ENCODE measurements around the gene KCP.
"Not testable (repeated sequence)": the region's sequence is repeated elsewhere in the genome, so short reads cannot be mapped to it uniquely, and the experiment has no call there.

KCP gene

DNA sequence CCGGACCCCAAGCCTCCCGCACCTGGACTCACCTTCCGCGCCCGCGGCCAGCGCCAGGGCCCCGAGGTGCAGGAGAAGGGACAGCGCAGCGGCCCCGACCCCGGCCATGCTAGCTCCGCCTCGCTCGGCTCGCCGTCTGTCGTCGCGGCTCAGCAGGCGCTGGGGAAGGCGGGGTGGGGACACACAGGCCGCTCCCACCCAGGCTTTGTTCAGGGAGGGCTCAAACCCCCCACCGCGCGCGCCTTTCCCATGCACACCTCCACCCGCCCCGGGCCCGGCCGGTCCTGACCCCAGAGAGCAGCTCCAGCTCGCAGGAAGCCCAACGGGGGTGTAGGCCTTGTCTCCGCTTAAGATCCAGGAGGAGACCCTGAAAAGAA, at the start of gene KCP:
Gene KCP (minus strand): TSS at position 141 of the 377 bp plus-strand sequence. CDS start 33 bp downstream, at position 108.
- no peak for DNase-seq (ENCODE audit: low read depth)

DNA sequence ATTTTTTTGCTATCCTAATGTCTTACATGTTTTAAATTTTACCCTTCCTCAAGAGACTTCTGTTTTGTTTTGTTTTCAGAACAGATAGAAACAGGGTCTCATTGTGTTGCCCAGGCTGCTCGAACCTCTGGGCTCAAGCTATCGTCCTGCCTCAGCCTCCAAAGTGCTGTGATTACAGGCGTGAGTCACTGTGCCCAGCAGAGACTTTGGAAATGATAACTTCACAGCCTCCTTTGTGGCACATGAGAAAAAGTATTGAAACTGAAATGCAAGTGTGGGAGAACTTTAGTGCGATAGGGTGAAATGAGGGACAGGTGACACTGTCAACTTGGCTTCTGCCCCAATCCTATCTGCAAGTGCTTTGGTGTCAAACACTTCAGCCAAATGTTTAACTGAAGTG, 48.8 kb upstream of the KCP start:
- DNase-seq (ENCODE audit: low read depth): no peak

DNA sequence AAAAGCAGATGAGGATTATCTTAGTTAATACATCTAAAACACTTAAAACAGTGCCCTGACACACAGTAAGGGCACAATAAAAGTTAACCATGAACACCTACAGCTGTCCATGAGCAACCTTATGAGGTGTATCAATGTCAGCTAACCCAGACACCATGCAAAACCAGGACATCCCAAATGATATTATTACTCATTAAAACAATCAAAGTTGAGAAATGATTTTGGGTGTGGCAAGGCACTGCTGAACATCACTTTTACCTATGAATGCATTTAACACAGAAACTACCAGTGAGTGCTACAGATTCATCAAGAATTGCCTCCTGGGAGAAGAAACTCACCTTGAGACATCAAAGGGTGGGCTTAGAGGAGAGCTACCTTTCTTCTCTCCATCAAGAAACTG, 45.5 kb upstream of the KCP start:
- DNase-seq (ENCODE audit: low read depth): no peak

DNA sequence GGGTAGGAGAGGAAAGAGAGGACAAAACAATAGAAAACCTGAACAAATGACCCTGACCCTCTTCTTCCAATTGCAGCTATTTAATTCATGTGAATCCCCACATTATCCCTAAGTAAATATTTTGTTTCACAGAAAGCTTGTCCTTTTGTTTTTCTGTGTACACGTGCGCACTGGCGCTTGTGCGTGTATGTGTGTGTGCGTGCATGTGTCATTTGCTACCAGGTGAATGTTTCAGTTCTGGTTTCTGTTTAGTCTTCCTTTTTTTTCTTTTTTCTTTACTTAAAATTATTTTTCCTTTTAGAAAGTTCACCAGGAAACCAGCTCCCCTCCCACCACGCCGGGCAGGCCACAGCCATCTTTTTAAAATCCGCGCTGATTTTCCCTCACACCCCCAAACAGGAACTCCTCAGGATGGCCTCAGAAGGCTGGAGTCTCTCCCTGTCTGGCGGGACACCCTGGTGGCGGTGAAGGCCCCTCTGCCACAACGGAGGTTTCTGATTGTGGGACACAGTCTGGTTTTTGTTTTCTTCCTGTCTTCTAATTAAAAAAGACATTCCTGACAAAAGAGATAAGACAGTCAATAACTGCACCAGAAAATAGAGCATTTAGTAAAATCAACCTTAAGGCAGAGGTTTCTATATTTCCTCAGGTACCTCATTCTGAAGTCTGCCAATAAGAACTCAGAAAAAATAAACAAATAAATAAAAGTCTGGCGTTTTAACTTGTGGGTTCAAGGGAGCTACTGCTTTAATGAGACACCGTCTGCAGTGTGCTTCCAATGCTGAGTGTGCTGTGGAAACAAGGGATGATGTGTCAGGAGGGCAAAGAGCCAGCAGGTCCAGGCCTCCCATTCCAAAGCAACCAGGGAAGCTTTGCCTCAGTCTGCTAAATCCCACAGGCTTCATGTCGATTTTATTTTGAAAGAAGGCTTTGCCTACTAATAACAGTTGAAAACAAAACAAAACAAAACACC, 44.6 kb upstream of the KCP start:
- DNase-seq (ENCODE audit: low read depth): no peak

DNA sequence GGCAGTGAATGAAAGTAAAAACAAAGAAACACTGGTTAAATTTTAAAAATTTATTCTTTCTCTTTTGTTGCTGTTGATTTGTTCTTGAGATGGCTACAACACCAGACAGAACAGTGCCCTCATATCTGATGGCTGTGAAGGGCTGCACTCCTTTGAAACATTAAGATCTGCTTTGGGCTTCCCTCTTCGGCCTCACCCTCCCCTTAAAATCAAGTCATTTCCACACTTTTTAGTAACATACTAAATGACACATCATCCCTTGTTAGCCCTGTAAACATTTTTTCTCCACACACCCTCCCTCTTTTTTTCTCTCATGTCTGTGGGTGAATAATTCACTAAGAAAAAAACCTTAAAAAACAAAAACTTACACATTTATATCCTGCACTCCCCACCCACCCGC, 43.6 kb upstream of the KCP start:
- DNase-seq (ENCODE audit: low read depth): no peak

DNA sequence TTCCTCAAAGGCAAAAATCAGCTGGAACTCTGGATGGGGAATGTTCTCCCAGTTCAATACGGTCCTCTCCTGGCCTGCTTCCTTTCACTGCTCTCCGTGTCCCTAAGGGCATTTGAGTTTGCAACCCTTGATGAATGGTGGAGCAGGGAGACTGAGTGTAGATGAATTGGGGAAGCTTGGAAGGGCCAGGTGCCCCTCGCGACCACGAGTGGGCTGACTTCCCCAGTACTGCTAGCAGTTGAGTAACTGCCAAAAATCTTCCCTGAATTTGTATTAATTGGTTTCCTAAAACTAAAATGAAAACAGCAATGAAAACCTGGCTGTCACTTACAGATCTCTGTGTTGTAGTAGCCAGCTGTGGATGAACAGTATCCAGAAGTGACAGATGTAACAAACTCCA, 40.8 kb upstream of the KCP start:
- no peak for DNase-seq (ENCODE audit: low read depth)

DNA sequence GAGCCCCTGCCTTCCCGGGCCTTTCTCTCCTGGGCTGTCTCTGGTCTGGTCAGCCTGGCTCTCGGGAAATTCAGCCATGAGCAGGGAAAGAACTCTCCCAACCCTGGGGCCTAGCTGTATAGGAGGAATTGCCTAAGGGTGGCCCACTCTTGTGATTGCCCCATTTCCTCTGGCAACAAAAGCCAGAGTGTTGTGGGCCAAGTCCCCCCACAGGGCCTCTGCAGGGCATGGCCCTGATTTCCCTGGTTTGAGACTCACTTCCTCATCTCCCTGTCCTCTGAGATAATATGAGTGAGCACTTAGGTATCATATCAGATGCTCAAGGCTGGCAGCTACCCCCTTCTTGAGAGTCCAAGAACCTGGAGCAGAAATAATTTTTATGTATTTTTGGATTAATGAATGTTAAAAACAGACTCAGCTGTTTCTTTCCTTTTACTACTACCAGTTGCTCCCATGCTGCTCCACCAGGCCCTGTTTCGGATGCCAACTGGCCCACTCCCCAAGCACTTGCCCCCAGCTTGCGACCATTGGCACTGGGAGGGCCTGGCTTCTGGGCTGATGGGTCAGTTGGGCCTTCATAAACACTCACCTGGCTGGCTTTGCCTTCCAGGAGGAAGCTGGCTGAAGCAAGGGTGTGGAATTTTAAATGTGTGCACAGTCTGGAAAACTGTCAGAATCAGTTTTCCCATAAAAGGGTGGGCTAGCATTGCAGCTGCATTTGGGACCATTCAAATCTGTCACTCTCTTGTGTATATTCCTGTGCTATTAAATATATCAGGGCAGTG, 38.7 kb upstream of the KCP start:
- DNase-seq (ENCODE audit: low read depth): no peak

DNA sequence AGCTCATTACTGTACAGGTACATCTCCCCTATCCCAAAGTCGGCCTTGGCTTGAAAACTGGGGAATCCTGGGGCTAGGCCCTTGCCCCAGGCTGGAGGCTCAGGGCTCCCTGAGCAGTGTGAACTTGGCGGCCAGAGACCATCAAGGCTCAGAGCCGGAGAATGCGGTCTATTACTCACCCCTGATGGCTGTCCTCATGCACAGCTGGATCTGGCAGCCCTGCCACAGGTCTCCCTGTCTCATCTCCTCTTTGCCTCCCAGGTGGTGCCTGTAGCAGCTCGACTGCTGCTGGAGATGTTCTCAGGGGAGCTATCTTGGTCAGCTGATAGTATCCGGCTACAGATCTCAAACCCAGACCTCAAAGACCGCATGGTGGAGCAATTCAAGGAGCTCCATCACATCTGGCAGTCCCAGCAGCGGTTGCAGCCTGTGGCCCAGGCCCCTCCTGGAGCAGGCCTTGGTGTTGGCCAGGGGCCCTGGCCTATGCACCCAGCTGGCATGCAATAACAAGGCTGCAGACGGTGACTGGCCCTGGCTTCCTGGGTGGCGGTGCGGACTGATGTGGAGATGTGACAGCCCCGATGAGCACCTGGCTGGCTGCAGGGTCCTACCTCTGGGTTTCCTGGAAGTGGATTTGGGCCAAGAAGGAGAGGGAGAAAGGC, 37.9 kb upstream of the KCP start:
- no peak for DNase-seq (ENCODE audit: low read depth)

DNA sequence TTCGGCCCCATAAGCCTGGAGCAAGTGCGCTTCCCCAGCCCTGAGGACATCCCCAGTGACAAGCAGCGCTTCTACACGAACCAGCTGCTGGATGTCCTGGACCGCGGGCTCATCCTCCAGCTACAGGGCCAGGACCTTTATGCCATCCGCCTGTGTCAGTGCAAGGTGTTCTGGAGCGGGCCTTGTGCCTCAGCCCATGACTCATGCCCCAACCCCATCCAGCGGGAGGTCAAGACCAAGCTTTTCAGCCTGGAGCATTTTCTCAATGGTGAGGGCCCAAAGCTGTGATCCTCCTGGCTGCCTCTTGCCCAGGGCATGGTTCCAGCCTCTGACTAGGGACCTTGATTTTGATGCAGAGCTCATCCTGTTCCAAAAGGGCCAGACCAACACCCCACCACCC, 37.3 kb upstream of the KCP start:
- DNase-seq (ENCODE audit: low read depth): no peak

DNA sequence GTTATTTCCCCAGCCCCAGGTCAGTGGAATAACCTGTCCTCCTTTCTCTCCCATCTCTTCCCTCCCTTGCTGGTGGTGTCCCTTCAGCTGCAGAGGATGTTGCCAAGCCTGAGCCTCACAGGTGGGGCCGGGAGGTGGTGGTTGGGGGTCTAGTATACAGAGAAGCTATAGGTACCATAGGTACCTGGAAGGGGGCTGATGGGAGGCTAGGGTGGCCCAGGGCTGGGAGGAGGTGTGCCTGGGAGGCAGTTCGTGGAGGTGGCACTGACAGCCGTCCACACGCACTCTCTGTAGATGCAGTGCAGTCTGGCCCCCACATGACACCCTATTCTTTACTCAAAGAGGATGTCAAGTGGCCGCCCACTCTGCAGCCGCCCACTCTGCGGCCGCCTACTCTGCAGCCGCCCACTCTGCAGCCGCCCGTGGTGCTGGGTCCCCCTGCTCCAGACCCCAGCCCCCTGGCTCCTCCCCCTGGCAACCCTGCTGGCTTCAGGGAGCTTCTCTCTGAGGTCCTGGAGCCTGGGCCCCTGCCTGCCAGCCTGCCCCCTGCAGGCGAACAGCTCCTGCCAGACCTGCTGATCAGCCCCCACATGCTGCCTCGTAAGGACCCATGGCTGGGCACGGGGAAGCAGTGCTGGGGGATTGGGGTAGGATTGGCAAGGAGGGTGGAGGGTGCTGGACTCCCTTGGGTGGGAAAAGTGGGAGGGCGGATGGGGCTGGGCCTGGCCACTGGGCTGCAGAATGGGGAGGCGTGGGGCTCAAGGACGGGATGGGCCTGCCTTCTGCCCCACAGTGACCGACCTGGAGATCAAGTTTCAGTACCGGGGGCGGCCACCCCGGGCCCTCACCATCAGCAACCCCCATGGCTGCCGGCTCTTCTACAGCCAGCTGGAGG, 36.7 kb upstream of the KCP start:
- no peak for DNase-seq (ENCODE audit: low read depth)

DNA sequence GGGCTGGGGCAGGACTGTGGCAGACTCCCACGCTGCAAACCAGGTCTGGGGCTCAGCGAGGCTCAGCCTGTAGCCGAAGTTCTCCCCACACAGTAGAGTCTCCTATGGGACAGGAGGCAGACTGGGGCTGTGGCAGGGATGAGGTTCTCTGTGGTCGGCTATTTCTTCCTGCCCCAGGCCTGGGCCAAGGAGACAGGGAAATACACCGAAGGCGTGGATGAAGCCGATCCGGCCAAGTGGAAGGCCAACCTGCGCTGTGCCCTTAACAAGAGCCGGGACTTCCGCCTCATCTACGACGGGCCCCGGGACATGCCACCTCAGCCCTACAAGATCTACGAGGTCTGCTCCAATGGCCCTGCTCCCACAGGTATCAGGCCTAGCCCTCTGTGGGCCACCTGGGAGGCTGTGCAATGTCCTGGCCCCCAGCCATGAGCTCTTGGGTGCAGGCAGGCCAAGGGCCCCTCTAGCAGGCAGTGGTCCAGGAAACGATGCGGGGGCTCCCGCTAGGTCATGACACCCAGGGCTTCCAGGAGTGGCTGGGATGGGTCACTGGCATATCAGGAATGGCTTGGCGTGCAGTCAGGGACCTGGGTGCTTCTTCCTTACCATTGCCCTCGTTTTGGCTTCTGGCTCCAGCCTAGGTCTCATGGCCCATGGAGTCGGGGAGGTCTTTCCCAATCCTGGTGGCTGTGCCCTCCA, 35.3 kb upstream of the KCP start:
- DNase-seq (ENCODE audit: low read depth): no peak

DNA sequence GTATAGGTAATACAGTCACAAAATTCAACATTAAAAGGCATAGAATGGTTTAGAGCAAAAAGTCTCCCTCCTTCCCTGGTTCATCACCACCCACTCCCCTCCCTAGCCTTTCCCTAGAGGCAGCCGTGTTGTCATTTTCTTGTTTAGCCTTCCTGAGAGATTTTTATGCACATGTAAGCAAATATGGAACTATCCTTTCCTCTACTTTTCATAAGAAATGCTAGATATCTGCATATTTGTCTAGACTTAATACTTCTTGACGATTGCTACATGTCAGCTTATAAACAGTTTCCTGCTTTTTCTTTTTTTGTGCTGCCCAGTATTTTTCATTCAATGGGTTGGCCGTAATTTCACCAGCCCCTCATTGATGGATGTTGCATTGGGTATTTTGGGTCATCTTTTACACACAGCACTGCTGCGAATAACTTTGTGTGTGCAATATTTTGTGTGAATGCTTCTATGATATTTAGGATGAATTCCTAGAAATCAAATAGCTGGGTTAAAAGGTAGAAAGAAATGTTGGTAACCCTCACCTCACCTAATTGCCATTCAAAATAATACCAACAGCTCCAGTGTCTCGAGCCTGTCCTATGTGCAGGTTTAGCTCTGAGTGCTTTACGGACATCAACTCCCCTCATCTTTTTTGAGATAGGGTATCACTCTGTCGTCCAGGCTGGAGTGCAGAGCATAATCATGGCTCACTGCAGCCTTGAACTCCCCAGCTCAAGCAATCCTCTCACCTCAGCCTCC, 34.2 kb upstream of the KCP start:
- no peak for DNase-seq (ENCODE audit: low read depth)

DNA sequence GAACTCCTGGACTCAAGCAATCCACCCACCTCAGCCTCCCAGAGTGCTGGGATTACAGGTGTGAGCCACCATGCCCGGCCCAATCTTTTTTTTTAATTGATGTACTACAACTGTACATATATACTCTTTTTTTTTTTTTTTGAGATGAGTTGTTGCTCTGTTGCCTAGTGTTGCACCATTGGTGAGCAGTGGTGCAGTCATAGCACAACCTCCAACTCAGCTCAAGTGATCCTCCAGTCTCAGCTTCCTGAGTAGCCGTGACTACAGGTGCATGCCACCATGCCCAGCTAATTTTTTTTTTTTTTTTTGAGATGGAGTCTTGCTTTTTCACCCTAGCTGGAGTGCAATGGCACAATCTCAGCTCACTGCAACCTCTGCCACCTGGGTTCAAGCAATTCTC, 32.7 kb upstream of the KCP start:
- not testable (repeated sequence) for DNase-seq (ENCODE audit: low read depth)

DNA sequence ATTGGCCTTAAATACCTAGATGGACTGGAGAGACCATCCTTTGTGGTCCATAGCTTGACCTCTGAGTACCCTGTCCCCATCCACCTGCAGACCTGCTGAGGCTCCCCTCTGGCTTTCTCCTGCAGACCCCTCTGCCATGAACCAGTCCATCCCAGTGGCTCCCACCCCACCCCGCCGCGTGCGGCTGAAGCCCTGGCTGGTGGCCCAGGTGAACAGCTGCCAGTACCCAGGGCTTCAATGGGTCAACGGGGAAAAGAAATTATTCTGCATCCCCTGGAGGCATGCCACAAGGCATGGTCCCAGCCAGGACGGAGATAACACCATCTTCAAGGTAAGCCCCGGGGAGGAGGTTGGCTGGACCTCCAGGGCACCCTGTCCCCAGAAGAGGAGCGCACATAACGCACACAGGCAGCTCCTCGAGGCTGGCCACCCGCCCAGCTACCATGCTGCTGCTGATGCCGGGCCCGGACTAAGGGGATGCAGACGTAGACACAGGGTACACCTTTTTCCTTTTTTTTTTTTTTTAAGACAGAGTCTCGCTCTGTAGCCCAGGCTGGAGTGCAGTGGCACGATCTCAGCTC, 31.5 kb upstream of the KCP start:
- DNase-seq (ENCODE audit: low read depth): no peak

DNA sequence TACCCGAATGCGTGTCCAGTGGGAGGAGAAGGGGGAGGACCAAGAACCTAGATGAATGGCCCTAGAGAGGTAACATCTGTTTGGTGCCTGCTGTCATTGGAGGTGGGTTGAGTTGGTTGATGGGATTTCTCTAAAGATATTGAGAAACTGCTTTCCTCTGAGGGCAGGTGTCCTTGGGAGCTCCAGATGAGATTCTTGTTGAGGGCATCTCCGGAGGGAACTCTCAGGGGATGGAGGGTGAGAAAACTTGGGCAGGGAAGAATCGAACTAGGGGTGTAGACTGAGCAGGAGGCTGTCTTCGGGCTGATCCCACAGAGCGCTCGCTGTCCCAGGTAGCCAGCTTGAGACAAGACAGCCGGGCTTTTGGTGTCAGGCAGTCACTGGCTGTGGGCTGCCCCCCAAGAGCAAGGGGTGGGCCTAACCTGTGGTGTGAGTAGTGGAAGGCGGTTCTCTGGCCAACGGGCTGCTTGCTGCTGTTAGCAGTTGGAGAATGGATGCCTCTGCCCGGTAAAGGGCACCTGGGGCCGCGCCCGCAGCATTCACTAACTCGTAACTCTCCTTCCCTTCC, 30.9 kb upstream of the KCP start:
- DNase-seq (ENCODE audit: low read depth): no peak

DNA sequence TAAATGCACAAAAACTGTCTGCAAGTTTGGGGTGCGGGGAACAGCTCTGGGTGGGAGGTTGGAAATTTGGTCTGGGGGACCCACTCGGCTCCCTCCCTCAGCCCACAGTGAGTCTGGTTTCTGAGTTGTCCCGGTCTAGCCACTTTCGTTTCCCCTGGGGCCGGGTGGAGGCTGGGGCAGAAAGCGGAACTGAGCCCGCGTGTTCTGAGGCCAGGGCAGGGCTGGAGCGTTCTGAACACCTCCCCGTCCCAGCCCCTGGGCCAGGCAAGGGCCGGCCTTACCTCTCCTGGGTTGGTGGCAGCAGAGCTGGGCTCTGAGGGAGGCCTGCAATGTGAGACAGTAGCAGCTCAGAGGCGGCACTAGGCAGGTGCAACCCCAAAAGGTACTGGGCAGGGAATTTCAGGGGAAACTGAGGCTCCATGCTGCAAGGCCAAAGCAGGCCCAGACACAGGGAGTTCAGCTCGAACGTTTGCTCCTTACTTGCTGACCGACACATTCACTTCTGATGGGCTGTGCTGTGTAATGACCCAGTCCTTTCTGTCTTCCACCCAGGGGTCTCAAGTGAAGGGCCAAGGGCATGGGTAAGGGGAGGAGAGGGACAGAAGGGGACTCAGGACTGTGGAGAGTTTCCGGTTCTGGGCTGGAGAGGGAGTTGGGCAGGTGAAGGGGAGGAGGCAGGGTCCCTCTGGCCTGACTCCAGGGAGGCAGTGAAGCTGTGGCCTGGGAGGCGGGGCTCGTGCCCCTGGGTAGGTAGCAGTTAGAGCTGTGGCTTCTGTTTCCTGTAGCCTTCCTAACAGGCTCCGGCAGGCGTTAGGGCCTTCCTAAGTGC, 30.2 kb upstream of the KCP start:
- no peak for DNase-seq (ENCODE audit: low read depth)

DNA sequence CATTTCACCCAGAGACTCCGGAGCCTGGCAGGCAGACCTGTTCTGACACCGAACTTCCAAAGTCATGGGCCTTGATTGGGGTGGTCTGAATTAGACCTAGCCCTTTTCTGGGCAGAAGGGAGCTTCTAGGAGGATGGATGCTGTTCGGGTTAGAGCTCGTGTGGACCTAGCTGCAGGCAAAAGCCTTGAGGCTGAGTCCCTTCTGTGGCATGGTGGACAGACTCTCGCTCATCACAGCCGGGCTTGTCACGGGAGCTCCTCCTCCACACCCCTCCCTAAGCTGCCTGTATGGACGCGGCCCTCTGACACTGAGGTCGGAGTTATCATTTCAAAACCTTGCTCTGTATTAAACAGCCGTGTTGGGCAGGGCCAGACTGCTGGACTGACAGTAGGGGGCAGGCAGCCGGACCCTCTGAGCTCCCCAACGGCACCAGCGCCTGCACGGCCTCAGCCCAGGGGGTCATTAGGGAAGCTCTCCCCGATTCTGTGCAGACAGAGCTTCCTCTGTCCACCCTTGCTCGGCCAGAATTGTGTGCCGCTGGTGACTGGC, 29.4 kb upstream of the KCP start:
- DNase-seq (ENCODE audit: low read depth): no peak
